IMR-90 (cell line): Measurements from ENCODE around the gene FN3KRP.

Experiments
- BHLHE40 ChIP-seq: fragments of 150-350 bp; IDR thresholded peaks from 2 replicates; pipeline ENCODE4 v1.6.1; 2016; ENCODE audit warnings: mild to moderate bottlenecking, low read depth, low read length
- CHD1 ChIP-seq: IDR thresholded peaks from 2 replicates; pipeline ENCODE4 v1.6.1; 2012; ENCODE audit warnings: low read depth, low read length, improper control_type of control experiment
- CTCF ChIP-seq: conservative IDR thresholded peaks from 2 replicates; pipeline ENCODE4 v1.5.1; 2012; ENCODE audit warnings: mild to moderate bottlenecking, low read depth, low read length, improper control_type of control experiment
- FOS ChIP-seq: fragments of 150-350 bp; IDR thresholded peaks from 2 replicates; pipeline ENCODE4 v1.6.1; 2016; ENCODE audit warnings: low read depth, low read length
- MAZ ChIP-seq: IDR thresholded peaks from 2 replicates; pipeline ENCODE4 v1.6.1; 2012; ENCODE audit warnings: low read depth, mild to moderate bottlenecking, low read length, improper control_type of control experiment, moderate library complexity, borderline replicate concordance
- MXI1 ChIP-seq: IDR thresholded peaks from 2 replicates; pipeline ENCODE4 v1.6.1; 2012; ENCODE audit warnings: low read depth, mild to moderate bottlenecking, low read length, moderate library complexity, borderline replicate concordance
- POLR2A ChIP-seq: IDR thresholded peaks from 2 replicates; pipeline ENCODE4 v1.6.1; 2012; ENCODE audit warnings: mild to moderate bottlenecking, low read depth, low read length
- RAD21 ChIP-seq: IDR thresholded peaks from 2 replicates; pipeline ENCODE4 v1.6.1; 2012; ENCODE audit warnings: low read length, improper control_type of control experiment
- RCOR1 ChIP-seq: IDR thresholded peaks from 2 replicates; pipeline ENCODE4 v1.6.1; 2012; ENCODE audit warnings: mild to moderate bottlenecking, low read length, improper control_type of control experiment; ENCODE audit not compliant: insufficient replicate concordance
- RFX5 ChIP-seq: IDR thresholded peaks from 2 replicates; pipeline ENCODE4 v1.8.0; 2012; ENCODE audit warnings: low read depth, mild to moderate bottlenecking, low read length, moderate library complexity
- USF2 ChIP-seq: fragments of 150-350 bp; IDR thresholded peaks from 2 replicates; pipeline ENCODE4 v1.6.1; 2017; ENCODE audit warnings: mild to moderate bottlenecking, antibody characterized with exemption, low read length, low read depth

- no peak for TF ChIP-seq RAD21
- no peak for TF ChIP-seq POLR2A
- no peak for TF ChIP-seq CTCF
- TF ChIP-seq MXI1 = no peak
- no peak for TF ChIP-seq USF2
- no peak for TF ChIP-seq BHLHE40
- TF ChIP-seq MAZ = no peak
- no peak for TF ChIP-seq RFX5
- TF ChIP-seq RCOR1 = no peak
- no peak for TF ChIP-seq CHD1
- no peak for TF ChIP-seq FOS
Measured at GRCh38 chr17:82729479-82730260, 13.2 kb downstream of the FN3KRP start.
